Measurements from ENCODE around the gene PRKAR2A. TPM values are rescaled to one million over a fixed set of nuclear protein-coding genes. Genes with fewer than 3 reads are reported as not detected.
"Not testable (repeated sequence)": the region's sequence is repeated elsewhere in the genome, so short reads cannot be mapped to it uniquely, and the experiment has no call there.

PRKAR2A gene
- total RNA-seq, 1 donor from 2014 or later: 58.3 TPM

DNA sequence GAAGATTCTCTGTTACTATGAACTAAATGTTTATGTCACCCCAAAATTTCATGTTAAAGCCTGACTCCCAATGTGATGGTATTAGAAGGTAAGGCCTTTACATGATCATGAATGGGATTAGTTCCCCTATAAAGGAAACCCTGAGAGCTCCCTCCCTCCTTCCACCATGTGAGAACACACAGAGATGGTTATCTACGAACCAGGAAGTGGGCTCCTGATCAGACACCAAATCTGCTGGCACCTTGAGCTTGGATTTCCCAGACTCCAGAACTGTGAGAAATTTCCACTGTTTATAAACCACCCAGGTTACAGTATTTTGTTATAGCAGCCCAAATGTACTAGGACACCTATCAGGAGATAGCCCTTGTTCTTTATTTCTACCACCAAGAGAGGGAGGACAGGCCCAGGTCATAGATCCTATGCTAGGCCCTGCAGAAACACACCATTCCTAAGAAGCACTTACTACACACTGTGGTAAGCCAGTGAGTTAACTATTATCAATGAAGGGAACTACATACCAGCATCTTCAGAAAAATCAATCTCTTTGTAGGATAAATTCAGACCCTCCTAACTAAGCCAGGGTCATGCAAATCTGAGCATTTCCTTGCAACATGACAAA is 59.0 kb downstream of the PRKAR2A start:
- ATAC-seq (no peak), DNase-seq (no peak)
- intact Hi-C loops (cut with micrococcal nuclease): no loop called here

DNA sequence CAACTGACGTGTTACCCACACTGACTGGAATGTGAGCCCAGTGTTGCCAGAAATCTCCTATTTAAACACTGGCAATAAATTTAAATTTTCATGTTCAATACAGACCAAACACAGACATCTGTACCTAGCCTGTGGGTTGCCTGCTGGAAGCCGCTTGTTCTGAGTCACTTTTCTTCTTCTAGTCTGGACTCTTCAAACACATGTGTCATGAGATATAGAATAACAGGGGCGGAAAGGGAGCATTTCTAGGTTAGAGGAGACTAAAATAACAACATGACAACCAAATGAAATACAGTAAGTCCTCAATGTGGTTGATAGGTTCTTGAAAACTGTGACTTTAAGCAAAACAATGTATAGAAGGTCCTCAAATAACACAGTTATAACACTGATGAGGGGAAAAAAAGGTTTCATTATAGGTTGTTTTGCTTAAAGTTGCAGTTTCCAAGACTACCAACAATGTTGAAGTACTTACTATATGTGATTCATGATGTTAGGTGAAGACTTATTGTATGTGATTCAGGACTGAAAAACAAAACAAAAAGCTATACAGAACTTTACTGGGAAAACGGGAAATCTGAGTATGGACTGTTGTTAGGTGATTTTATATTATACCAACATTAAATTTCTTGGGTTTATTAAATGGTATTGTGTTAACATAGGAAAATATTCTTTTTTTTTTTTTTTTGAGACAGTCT is 63.1 kb downstream of the PRKAR2A start:
- intact Hi-C loops (cut with micrococcal nuclease): no loop called here
- no peak for ATAC-seq
- no peak for DNase-seq

DNA sequence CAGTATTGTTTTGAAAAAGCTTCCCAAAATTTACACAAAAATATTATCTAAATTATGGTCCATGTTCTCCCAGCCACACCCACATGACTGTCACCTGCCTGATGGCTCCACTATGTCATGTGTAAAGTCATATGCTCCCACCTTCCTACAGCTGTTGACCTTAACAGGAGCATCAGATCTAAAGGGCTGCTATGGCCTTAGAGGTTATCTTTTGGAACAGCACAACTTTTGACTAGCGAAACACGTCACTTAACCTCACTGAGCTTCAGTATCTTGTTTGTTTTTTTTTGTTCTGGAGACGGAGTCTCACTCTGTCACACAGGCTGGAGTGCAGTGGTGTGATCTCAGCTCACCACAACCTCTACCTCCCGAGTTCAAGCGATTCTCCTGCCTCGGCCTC is 64.4 kb downstream of the PRKAR2A start:
- no peak for DNase-seq
- intact Hi-C loops (cut with micrococcal nuclease): no loop called here
- ATAC-seq: no peak

DNA sequence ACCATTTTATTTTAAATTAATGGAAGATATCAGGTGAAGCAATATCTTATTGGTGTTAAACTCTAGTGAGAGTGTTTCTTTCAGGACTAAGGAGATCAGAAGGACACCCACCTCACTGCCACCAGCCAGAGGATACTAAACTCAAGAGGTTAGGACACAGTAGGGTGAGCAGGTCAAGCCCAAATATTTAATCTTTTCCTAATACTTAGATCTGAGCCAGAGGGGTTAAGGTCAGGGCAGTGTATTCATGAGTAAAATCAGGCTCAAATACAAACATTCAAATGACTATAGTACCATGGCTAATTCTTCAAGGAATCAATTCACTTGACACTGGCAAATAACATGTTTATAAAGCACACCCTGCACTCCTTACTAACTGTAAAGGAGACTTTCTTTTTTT is 65.6 kb downstream of the PRKAR2A start:
- DNase-seq: no peak
- no peak for ATAC-seq
- intact Hi-C loops (cut with micrococcal nuclease): no loop called here

DNA sequence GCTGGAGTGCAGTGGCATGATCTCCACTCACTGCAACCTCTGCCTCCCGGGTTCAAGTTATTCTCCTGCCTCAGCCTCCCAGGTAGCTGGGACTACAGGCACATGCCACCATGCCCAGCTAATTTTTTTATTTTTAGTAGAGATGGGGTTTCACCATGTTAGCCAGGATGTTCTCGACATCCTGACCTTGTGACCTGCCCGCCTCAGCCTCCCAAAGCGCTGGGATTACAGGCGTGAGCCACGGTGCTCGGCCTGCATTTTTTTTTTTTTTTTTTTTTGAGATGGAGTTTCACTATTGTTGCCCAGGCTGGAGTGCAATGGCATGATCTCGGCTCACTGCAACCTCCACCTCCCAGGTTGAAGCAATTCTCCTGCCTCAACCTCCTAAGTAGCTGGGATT is 69.1 kb downstream of the PRKAR2A start:
- ATAC-seq; intact Hi-C loops (cut with micrococcal nuclease); DNase-seq: not testable (repeated sequence)

DNA sequence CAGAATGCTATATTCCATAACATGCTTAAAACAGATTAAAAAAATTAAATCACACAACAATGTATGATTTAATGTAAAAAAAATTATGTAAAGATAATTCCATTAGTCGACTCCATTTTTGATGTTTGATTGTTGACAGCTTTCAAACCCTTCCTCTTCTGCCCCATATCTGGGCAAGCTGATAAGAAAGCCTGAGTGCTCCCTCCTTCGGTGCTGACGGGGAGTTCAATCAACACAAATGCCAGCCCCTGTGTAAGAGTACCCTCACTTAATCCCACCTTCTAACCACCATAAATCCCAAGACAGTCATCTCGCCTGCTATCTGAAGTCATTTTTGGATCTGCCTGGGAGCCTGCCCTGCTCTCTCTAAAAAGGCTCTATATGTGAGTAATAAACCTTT is 70.8 kb downstream of the PRKAR2A start:
- intact Hi-C loops (cut with micrococcal nuclease): no loop called here
- DNase-seq (no peak), ATAC-seq (no peak)

DNA sequence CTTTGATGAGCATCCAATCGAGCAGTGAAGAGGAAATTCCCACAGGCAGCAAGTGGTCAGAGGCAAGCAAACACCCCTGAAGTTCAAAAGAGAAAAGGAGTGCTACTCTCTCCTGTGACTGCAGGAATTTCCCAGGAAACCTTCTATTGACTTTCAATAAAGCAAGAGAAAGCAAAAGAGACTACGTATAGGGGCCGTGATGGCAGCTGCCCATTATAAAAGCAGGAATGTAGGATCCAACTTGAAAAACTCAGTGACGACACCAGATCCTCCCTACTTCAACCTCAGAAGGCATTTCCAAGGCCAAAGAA is 77.5 kb downstream of the PRKAR2A start:
- intact Hi-C loops (cut with micrococcal nuclease): no loop called here
- DNase-seq: no peak
- ATAC-seq: no peak

DNA sequence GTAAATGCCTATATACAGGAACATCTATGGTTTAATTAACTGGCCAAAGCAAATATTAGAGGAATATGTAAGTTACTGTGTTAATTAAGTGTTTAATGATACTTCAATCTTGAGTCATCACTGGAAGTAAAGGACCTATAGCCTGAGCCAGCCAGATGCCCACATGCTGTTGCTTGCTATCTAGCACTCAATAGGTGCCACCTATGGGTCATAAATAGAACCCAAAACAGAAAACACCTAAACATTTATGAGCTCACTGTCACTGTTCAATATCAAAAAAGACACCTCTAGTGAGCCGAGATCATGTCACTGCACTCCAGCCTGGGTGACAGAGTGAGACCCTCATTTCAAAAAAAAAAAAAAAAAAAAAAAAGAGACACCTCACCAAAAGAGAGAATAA is 82.3 kb downstream of the PRKAR2A start:
- intact Hi-C loops (cut with micrococcal nuclease): no loop called here

DNA sequence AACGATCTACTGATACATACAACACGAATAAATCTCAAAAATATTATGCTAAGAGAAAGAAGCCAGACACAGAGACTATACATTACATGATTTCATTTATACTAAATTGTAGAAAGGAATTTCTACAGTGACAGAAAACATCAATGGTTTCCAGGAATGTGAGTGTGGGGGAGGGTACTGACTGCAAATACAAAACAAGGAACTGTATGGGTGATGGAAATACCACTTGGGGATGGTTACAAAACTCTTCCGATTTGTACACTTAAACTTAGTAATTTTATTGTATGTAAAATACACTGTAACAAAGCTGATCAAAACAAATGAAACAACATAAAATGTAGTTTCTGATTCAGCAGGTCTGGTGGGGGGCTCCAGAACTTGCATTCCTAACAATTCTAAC is 84.9 kb downstream of the PRKAR2A start:
- intact Hi-C loops (cut with micrococcal nuclease): no loop called here
- ATAC-seq (no peak), DNase-seq (no peak)

More for the DNA sequence above, 82.3 kb downstream of the PRKAR2A start:
- no peak for DNase-seq
- ATAC-seq: no peak

DNA sequence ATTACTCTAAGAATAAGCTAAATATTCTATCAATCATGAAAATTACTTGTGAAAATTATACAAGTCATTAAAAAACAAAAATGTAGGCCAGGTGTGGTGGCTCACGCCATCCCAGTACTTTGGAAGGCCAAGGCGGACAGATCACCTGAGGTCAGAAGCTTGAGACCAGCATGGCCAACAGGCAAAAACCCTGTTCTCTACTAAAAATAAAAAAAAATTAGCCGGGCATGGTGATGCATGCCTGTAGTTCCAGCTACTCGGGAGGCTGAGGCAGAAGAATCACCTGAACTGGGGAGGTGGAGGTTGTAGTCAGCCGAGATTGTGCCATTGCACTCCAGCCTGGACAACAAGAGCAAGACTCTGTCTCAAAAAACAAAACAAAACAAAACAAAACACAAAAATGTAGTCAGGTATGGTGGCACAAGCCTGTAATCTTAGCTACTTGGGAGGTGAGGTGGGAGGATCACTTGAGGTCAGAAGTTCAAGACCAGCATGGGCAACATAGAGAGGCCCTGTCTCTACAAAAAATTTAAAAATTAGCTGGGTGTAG is 87.6 kb downstream of the PRKAR2A start:
- intact Hi-C loops (cut with micrococcal nuclease); DNase-seq; ATAC-seq: not testable (repeated sequence)

DNA sequence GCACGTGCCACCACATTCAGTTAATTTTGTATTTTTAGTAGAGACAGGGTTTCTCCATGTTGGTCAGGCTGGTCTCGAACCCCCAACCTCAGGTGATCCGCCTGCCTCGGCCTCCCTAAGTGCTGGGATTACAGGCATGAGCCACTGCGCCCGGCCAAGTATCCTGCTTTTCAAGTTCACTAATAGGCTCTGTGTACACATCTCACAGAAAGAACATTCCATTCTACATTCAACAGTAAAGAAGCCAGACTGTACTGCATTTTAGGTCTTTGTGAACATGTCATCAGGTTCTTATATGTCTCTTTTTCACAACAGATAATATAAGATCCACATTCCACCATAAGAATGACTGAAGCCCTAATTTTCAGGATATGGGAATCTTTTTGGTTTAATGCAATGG is 88.1 kb downstream of the PRKAR2A start:
- not testable (repeated sequence) for ATAC-seq

DNA sequence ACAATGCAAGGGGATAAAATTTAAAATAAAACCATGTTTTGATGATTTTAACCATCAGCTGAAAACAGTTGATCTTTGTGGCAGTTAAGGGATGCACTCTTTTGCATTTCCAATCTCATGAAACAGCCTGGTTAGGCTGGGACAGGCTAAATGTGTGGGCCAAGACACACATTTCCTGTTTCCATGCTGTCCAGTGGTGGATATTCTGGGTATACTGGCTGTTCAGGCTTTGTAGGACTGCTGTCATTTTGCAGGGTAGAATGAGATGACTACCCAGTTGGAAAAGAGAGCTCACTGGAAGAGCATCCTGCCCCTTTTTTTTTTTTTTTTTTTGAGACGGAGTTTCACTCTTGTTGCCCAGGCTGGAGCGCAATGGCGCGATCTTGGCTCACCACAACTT is 88.6 kb downstream of the PRKAR2A start:
- DNase-seq: no peak
- ATAC-seq: no peak
- intact Hi-C loops (cut with micrococcal nuclease): no loop called here

More for the DNA sequence above, 88.1 kb downstream of the PRKAR2A start:
- DNase-seq; intact Hi-C loops (cut with micrococcal nuclease): not testable (repeated sequence)

DNA sequence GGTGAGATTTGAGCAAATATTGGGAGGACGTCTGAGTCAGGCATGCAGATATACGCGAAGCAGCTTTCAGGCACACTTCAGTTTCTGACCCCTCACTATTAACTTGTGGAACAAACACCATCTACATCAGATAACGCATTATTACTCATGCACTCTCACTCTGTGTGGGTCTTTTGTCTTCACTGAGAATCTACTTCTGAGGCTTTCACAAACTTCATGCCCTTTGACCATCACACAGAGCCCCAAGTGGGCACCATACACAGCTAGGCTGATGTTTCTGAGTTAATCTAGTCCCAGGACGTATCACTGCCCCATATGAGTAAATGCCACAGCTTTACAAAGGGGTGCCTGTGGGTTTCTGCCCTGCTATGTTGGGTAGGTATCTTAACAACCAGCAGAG is 91.0 kb downstream of the PRKAR2A start:
- DNase-seq: no peak
- no peak for ATAC-seq
- intact Hi-C loops (cut with micrococcal nuclease): no loop called here

DNA sequence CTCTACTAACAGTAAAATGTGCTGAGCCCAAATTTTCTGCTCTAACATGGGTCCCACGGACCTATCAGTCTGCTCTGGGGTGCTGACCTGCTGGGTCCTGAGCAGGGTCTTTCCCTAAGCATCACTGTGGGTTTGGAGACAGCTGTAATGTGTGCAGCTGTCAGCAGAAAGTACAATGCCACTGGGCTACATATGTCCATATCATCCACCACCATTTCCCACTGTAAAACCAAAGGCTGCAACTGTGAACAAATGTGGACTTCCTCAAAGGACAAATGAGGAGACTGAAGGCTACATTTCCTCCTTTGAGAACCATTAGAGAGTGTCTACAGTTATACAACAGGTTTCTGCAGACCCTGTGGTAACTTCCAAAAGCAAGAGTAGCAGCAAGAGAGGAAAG is 96.8 kb downstream of the PRKAR2A start:
- ATAC-seq (no peak), DNase-seq (no peak)
- intact Hi-C loops (cut with micrococcal nuclease): no loop called here

DNA sequence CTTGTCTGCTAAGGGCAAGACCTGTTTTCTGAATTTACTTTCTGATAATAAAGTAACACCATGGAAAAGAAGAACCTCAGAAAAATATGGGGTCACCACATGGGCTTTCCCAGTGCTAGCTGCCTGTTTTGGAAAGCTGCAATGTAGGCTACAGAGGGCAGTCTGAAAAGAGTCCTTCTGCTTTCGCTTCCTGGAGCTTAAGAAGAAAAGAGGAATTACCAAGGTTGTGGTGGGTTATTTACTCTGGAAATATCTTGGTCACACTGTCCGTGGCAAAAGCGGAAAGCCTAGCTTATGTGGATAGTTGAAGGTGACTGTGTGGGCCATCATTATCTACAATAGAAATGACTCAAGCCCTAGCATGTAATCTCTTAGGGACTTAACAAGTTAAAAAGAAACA is 98.9 kb downstream of the PRKAR2A start:
- ATAC-seq (peak; percentile 23), DNase-seq (no peak)
- intact Hi-C loops (cut with micrococcal nuclease): no loop called here

DNA sequence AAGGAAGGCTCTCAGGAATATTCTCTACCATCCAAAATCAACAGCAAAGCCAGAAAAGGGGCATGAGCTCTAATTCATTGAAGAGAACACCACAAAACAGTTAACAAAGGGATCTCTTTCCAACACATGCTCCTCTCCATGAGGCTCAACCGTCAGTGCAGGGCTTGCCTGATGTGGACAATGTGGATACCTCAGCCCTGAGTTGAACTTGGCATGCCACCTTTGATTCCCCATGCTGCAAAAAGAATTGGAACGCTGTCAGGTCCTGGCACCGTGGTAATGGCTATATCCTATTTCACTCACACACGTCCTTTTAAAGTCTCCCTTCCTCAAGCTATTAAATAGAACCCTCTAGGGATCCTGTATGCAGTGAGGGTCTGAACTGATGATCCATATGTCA is 100.0 kb downstream of the PRKAR2A start:
- peak; percentile 64 for DNase-seq
- intact Hi-C loops (cut with micrococcal nuclease): no loop called here
- peak; percentile 88 for ATAC-seq

DNA sequence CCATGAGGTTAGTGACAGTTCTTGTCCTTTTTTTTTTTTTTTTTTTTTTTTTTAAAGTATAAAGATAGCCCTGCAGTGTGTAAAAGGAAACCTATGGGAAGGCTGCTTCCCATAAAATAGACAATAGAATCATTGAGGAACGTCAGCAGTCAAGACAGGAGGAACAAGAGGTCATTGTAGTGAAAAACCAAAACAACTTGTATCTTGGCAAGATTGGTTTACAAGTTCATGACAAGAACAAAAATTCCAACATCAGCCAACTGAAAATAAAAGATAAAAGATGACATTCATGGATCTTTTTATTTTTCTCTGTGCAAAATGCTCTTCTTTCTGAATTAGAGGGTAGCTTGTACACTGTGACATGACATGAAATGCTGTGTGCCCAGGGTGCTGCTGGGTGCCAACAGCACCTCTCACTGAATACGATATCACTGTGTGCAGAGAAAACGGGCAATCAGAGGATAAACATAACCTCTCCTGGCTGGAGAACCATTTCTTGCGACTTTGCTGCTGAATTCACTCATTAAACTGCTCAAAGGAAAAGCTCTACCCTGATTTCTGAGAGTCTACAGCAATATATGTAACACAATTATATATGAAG is 100.6 kb downstream of the PRKAR2A start:
- DNase-seq: no peak

DNA sequence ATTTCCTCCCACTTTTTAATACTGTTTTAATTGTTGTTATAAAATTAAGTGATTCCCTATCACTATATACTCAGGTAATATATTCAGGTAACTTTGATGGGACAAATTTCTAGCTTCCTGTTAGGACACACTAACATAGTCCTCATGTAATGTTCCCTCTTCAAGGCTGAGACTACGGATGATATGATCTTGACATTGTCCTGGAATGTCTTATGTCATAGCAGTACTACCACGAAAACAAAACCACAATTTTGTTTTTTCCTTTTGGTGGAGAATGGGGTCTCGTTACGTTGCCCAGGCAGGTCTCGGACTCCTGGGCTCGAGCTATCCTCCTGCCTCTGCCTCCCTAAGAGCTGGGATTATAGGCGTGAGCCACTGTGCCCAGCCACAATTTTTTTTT is 103.9 kb downstream of the PRKAR2A start:
- intact Hi-C loops (cut with micrococcal nuclease): no loop called here
- ATAC-seq (no peak), DNase-seq (no peak)

More for the DNA sequence above, 100.6 kb downstream of the PRKAR2A start:
- intact Hi-C loops (cut with micrococcal nuclease): no loop called here
- peak; percentile 54 for ATAC-seq

DNA sequence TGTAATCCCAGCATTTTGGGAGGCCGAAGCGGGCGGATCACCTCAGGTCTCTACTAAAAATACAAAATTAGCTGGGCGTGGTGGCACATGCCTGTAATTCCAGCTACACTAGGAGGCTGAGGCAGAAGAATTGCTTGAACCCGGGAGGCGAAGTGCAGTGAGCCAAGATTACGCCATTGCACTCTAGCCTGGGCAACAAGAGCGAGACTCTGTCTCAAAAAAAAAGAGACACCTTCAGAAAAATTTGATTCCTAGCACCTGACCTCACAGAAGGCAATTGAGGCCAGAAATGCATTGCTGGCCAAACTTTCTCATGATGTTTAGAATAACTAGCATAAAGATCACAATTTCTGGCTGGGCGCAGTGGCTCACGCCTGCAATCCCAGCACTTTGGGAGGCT is 106.4 kb downstream of the PRKAR2A start:
- intact Hi-C loops (cut with micrococcal nuclease); ATAC-seq; DNase-seq: not testable (repeated sequence)

DNA sequence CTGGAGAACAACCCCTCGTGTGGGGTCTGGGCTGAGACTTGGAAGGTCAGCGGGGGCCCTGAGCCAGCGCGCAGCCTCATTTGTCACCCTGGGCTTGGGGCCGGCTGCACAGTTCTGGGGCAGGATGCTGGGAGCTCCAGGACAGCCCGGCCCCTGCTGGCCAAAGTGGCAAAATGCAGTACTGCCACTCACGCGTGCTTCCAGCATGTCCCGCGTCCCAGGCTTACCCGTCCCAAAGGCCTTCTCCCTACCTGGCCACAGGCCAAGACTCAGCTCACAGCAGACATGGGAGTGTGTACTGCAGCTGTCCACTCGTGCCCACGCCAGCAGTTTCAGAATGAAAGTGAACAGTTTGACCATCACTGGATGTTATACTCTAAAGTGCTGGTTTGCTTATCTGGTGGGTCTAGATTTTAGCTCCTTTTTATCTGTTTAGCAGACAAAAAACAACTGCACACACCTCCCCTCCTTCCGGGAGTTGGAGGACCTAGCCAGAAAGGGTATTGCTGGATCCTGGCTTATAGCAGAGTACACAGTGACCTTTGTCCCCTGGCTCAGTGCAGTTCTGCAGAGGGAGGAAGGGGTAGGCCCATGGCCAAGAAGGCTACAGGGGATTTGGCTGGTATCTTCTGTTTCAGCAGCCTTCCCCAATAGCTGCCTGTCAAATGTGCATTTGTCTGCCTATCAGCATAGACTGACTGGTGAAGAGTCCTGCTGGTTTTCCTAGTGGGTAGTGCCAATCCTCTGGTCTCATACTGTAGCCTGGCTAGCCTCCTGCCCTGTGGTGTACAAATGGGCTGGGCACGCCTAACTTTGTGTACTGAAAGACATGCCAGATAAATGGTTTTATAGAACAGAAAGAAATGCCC is 107.5 kb downstream of the PRKAR2A start:
- ATAC-seq: peak; percentile 80
- intact Hi-C loops (cut with micrococcal nuclease): no loop called here
- peak; percentile 95 for DNase-seq
